PC-9 (cell line): ENCODE measurements around the gene SEL1L3. TPM values are rescaled to one million over a fixed set of nuclear protein-coding genes. Genes with fewer than 3 reads are reported as not detected.

Experiments used
- BruUV-seq: library from RNA; stranded (reverse); fragments of 400-500 nt; replicated peaks from 2 replicates; lab custom pipeline; 2021; lab: Mats Ljungman, UMichigan
- CTCF ChIA-PET: fragments of 300-600 bp; sonication (Branson Sonifier 250); formaldehyde crosslinking; loops from one replicate; lab custom pipeline; 2022; ENCODE audit warnings: antibody characterized with exemption; lab: Charles Lee
- POLR2A ChIA-PET: fragments of 300-600 bp; sonication (Branson Sonifier 250); formaldehyde crosslinking; loops from one replicate; lab custom pipeline; 2022; ENCODE audit warnings: antibody characterized with exemption; ENCODE audit not compliant: unreplicated experiment; lab: Charles Lee
- DNase-seq, 2 experiments: peaks; one replicate each; pipeline versions ENCODE4 v3.0.0 to v3.0.0-alpha.2; 2015 to 2022; ENCODE audit warnings: mixed read lengths in 1 of 2
- H2AFZ ChIP-seq: fragments of 200-600 bp; sonication (generic); 2 replicates; pipeline ENCODE4 v1.8.1; 2017; ENCODE audit warnings: antibody characterized with exemption
- H3F3A ChIP-seq: fragments of 200-600 bp; sonication (generic); 2 replicates; pipeline ENCODE4 v1.8.1; 2017; ENCODE audit warnings: antibody characterized with exemption, mild to moderate bottlenecking, low read depth; ENCODE audit not compliant: insufficient read depth
- H3K27ac ChIP-seq: fragments of 200-600 bp; sonication (generic); 2 replicates; pipeline ENCODE4 v1.6.1; 2016; ENCODE audit warnings: mixed run types
- H3K27me3 ChIP-seq: fragments of 200-600 bp; sonication (generic); 2 replicates; pipeline ENCODE4 v1.6.1; 2016; ENCODE audit warnings: low read depth, mixed run types; ENCODE audit not compliant: insufficient read depth
- H3K36me3 ChIP-seq: fragments of 200-600 bp; sonication (generic); 2 replicates; pipeline ENCODE4 v1.6.1; 2016; ENCODE audit warnings: low read depth, mixed run types
- H3K4me1 ChIP-seq: fragments of 200-600 bp; sonication (generic); replicated peaks from 2 replicates; pipeline ENCODE4 v1.6.1; 2016; ENCODE audit warnings: mixed run types; ENCODE audit not compliant: insufficient read depth
- H3K4me2 ChIP-seq: fragments of 200-600 bp; sonication (generic); 2 replicates; pipeline ENCODE4 v1.6.1; 2017; ENCODE audit warnings: mixed run types
- H3K4me3 ChIP-seq: fragments of 200-600 bp; sonication (generic); 2 replicates; pipeline ENCODE4 v1.6.1; 2016; ENCODE audit warnings: mixed run types
- H3K79me2 ChIP-seq: fragments of 200-600 bp; sonication (generic); 2 replicates; pipeline ENCODE4 v1.6.1; 2017; ENCODE audit warnings: low read depth, mixed run types
- H3K9me2 ChIP-seq: fragments of 200-600 bp; sonication (generic); 2 replicates; pipeline ENCODE4 v1.8.1; 2017; ENCODE audit warnings: mild to moderate bottlenecking; ENCODE audit not compliant: insufficient read depth
- H3K9me3 ChIP-seq: fragments of 200-600 bp; sonication (generic); 2 replicates; pipeline ENCODE4 v1.8.1; 2016; ENCODE audit warnings: low read depth; ENCODE audit not compliant: insufficient read depth
- H4K20me1 ChIP-seq: fragments of 200-600 bp; sonication (generic); 2 replicates; pipeline ENCODE4 v1.8.1; 2017; ENCODE audit not compliant: insufficient read depth
- EZH2 ChIP-seq: fragments of 200-600 bp; sonication (generic); IDR thresholded peaks from 2 replicates; pipeline ENCODE4 v1.8.0; 2017; ENCODE audit warnings: antibody characterized with exemption, low read depth
- intact Hi-C: fragments of 100-400 bp; cut with micrococcal nuclease; formaldehyde crosslinking; loops from one replicate; pipeline ENCODE4 v1.10.0; 2022; ENCODE audit not compliant: unreplicated experiment
- total RNA-seq: library from RNA; stranded (reverse); gene quantifications from 2 replicates; pipeline ENCODE4 v1.2.3, GENCODE V29; 2021
- TF ChIP-seq, protein P1 (sequence below): fragments of 200-600 bp; sonication (generic); conservative IDR thresholded peaks from 2 replicates; pipeline ENCODE4 v1.6.1; 2017; ENCODE audit warnings: mixed run types, antibody characterized with exemption, mild to moderate bottlenecking, moderate library complexity

SEL1L3 gene
- total RNA-seq, 1 experiment from 2014 or later: 79.2 TPM

DNA sequence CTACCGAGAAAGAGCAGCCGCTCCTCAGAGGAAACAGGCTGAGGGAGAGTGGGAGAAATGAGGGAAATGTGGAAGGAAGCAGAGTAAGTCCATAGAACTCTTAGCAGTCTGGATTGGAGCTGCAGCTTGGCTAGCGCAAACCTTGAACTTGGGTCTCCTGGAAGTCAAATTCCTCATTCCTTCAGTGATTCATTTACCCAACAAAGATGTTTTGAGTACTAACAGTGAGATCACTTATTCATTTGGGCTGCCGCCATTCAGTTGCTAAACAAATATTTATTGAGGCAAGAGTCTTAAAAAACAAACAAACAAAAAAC is 51.5 kb downstream of the SEL1L3 start:
- H3K36me3 ChIP-seq: 0 out of 2 replicates have a peak, but pooled peaks cover 5% of the 10 kb centered on the region
- ChIA-PET POLR2A (no interaction called here), CTCF (no interaction called here)
- H3K9me2 ChIP-seq: no peaks in the 10 kb centered on the region
- H3F3A ChIP-seq: no peaks in the 10 kb centered on the region
- H3K4me1 ChIP-seq: no peaks in the 10 kb centered on the region
- H2AFZ ChIP-seq: no peak overlapping the region
- H3K27ac ChIP-seq: no peak overlapping the region
- no peak overlapping the region for H3K4me2 ChIP-seq
- no peaks in the 10 kb centered on the region for H3K9me3 ChIP-seq
- no peak overlapping the region for H3K4me3 ChIP-seq
- no peaks in the 10 kb centered on the region for H3K27me3 ChIP-seq
- TF ChIP-seq, protein P1, sequence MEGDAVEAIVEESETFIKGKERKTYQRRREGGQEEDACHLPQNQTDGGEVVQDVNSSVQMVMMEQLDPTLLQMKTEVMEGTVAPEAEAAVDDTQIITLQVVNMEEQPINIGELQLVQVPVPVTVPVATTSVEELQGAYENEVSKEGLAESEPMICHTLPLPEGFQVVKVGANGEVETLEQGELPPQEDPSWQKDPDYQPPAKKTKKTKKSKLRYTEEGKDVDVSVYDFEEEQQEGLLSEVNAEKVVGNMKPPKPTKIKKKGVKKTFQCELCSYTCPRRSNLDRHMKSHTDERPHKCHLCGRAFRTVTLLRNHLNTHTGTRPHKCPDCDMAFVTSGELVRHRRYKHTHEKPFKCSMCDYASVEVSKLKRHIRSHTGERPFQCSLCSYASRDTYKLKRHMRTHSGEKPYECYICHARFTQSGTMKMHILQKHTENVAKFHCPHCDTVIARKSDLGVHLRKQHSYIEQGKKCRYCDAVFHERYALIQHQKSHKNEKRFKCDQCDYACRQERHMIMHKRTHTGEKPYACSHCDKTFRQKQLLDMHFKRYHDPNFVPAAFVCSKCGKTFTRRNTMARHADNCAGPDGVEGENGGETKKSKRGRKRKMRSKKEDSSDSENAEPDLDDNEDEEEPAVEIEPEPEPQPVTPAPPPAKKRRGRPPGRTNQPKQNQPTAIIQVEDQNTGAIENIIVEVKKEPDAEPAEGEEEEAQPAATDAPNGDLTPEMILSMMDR: no peak
- no peak for TF ChIP-seq EZH2
- no peaks in the 10 kb centered on the region for H4K20me1 ChIP-seq
- DNase-seq: no peak
- no TSS peak for BruUV-seq
- intact Hi-C loops: no loop called here
- no peaks in the 10 kb centered on the region for H3K79me2 ChIP-seq

DNA sequence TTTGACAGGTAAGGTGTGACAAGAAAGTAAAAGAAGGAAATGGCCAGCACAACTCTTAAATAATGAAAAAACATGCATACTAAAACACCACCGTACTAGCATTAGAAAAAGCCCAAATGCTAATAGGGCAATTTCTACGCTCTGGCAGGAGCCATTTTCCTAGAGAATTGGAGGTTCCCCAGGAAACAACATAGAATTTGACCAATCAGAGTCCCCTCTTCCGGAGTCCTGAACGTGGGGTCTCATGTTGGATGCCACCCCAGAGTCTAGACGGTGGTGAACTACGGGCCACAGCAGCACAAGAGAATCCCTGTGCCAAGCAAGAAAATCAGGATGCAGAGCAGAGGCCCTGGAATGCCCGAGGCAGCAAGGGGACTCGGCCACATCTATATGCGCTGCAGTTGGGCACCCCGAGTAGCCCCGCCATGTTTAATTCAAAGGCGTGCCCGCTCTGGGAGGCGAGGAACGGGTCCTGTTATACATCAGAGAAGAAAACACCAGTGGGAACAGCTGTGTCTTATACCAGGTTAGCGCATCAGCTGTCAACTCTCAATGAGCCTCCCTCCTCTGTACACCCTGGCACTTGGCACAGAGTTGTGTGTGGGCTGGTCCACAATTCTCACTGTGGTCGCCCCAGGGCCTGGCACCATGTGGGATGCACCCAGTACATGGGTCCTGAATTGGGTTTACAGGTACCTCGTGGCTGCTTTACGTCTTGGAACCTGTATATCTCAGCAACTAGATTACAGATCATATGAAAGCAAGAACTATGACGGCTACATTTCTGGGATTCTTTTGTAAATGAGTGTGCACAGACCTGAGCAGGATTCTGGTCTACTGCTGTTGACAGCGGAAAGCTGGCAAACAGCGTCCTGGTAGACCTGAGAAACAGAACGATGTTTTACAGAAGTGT is 52.1 kb downstream of the SEL1L3 start:
- Histone ChIP-seq H3K4me3 (no peak overlapping the region), H3K79me2 (no peaks in the 10 kb centered on the region), H3K4me1 (no peaks in the 10 kb centered on the region), H3K36me3 (0 out of 2 replicates have a peak, but pooled peaks cover 5% of the 10 kb centered on the region), H3K9me3 (no peaks in the 10 kb centered on the region), H3F3A (no peaks in the 10 kb centered on the region), H4K20me1 (no peaks in the 10 kb centered on the region), H3K27ac (no peak overlapping the region), H3K4me2 (no peak overlapping the region), H3K27me3 (no peaks in the 10 kb centered on the region), H3K9me2 (no peaks in the 10 kb centered on the region), H2AFZ (no peak overlapping the region)
- ChIA-PET CTCF (no interaction called here), POLR2A (no interaction called here)
- intact Hi-C loops: no loop called here
- DNase-seq: no peak
- TF ChIP-seq, protein P1: no peak
- no peak for TF ChIP-seq EZH2
- BruUV-seq: no TSS peak

DNA sequence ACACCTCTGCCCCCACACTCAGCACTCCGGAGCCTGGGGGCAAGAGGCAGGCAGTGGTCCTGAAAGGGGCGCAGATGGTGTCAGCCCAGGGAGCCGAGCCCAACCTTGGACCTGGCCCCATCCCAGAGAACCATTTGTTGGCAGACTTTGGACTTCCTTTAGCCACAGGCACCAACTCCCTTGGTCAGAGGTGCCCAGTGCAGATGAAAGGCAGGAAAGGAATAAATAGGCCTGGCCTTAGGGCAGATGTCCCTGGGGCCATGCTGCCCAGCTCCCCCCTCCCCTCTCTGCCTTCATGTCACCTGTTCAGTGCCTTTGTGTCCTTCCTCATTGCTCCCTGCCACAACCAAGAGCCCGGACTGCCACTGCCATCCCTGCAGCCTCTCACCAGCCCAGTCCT is 52.8 kb downstream of the SEL1L3 start:
- Histone ChIP-seq H3K36me3 (0 out of 2 replicates have a peak, but pooled peaks cover 5% of the 10 kb centered on the region), H3K79me2 (no peaks in the 10 kb centered on the region), H3K9me2 (no peaks in the 10 kb centered on the region), H4K20me1 (no peaks in the 10 kb centered on the region), H3K27me3 (no peaks in the 10 kb centered on the region), H3K9me3 (no peaks in the 10 kb centered on the region), H3K27ac (no peak overlapping the region), H3K4me2 (no peak overlapping the region), H3K4me1 (no peaks in the 10 kb centered on the region), H2AFZ (no peak overlapping the region), H3F3A (no peaks in the 10 kb centered on the region), H3K4me3 (no peak overlapping the region)
- POLR2A ChIA-PET: no interaction called here
- no TSS peak for BruUV-seq
- intact Hi-C loops: no loop called here
- no peak for TF ChIP-seq EZH2
- TF ChIP-seq, protein P1: no peak
- DNase-seq: no peak
- CTCF ChIA-PET: no interaction called here
